Mesenchymal stem cell (in vitro differentiated cells and primary cell): Measurements from ENCODE around the gene MAPK9.

Experiments used
- DNase-seq: peaks from one replicate; pipeline ENCODE4 v3.0.0-alpha.2; 2013
- H2AFZ ChIP-seq: one replicate; pipeline ENCODE4 v1.6.1; 2013; ENCODE audit warnings: low read depth, mild to moderate bottlenecking, control low read depth, inconsistent platforms, low read length, moderate library complexity
- H2AK5ac ChIP-seq: 2 replicates; pipeline ENCODE4 v1.6.1; 2013; ENCODE audit warnings: low read length, moderate library complexity, mild to moderate bottlenecking, inconsistent platforms; ENCODE audit not compliant: severe bottlenecking
- H2BK120ac ChIP-seq: one replicate; pipeline ENCODE4 v1.6.1; 2013; ENCODE audit warnings: low read depth, mild to moderate bottlenecking, inconsistent platforms, low read length, moderate library complexity
- H2BK12ac ChIP-seq, 2 experiments: one replicate each; pipeline ENCODE4 v1.6.1; 2013; ENCODE audit warnings: inconsistent platforms in 2 of 2, low read length in 2 of 2, mild to moderate bottlenecking in 2 of 2, moderate library complexity in 2 of 2, control low read depth in 1 of 2
- H2BK15ac ChIP-seq: one replicate; pipeline ENCODE4 v1.6.1; 2013; ENCODE audit warnings: mild to moderate bottlenecking, low read depth, inconsistent platforms; ENCODE audit not compliant: poor library complexity, severe bottlenecking
- H2BK5ac ChIP-seq: 2 replicates; pipeline ENCODE4 v1.6.1; 2013; ENCODE audit warnings: low read depth, mild to moderate bottlenecking, low read length, control low read depth, inconsistent platforms; ENCODE audit not compliant: poor library complexity, severe bottlenecking
- H3K14ac ChIP-seq, 2 experiments: one replicate each; pipeline ENCODE4 v1.6.1; 2013; ENCODE audit warnings: inconsistent platforms in 2 of 2, low read length in 2 of 2, control low read depth in 1 of 2, mild to moderate bottlenecking in 1 of 2, moderate library complexity in 1 of 2
- H3K18ac ChIP-seq, 2 experiments: one replicate each; pipeline ENCODE4 v1.6.1; 2013; ENCODE audit warnings: inconsistent platforms in 2 of 2, low read length in 2 of 2, control low read depth in 1 of 2, low read depth in 1 of 2, mild to moderate bottlenecking in 1 of 2
- H3K23ac ChIP-seq, 2 experiments: one replicate each; pipeline ENCODE4 v1.6.1; 2013; ENCODE audit warnings: inconsistent platforms in 2 of 2, low read length in 2 of 2, mild to moderate bottlenecking in 2 of 2, moderate library complexity in 2 of 2, control low read depth in 1 of 2
- H3K27ac ChIP-seq: 2 replicates; pipeline ENCODE4 v1.5.1; 2013; ENCODE audit warnings: mild to moderate bottlenecking, moderate library complexity, low read length, control low read depth, inconsistent platforms; ENCODE audit not compliant: poor library complexity, severe bottlenecking
- H3K27me3 ChIP-seq, 2 experiments: 2 replicates each; pipeline versions ENCODE4 v1.6.1 to v1.7.0; 2013; ENCODE audit warnings: low read length in 2 of 2, mild to moderate bottlenecking in 2 of 2, moderate library complexity in 2 of 2, control low read depth in 1 of 2, inconsistent platforms in 1 of 2; ENCODE audit not compliant: control insufficient read depth in 1 of 2, insufficient read depth in 1 of 2
- H3K36me3 ChIP-seq, 2 experiments: 2 replicates each; pipeline versions ENCODE4 v1.6.1 to v1.7.0; 2013; ENCODE audit warnings: low read length in 2 of 2, control low read depth in 1 of 2, inconsistent platforms in 1 of 2, low read depth in 1 of 2, mild to moderate bottlenecking in 1 of 2; ENCODE audit not compliant: insufficient read depth in 2 of 2, control insufficient read depth in 1 of 2
- H3K4ac ChIP-seq, 2 experiments: one replicate each; pipeline ENCODE4 v1.6.1; 2013; ENCODE audit warnings: inconsistent platforms in 2 of 2, low read length in 2 of 2, mild to moderate bottlenecking in 2 of 2, moderate library complexity in 2 of 2, control low read depth in 1 of 2, low read depth in 1 of 2
- H3K4me1 ChIP-seq: 2 replicates; pipeline ENCODE4 v1.6.1; 2013; ENCODE audit warnings: low read depth, low read length, control low read depth; ENCODE audit not compliant: control insufficient read depth, insufficient read depth
- H3K4me2 ChIP-seq: 2 replicates; pipeline ENCODE4 v1.6.1; 2013; ENCODE audit warnings: low read length, mild to moderate bottlenecking, inconsistent platforms; ENCODE audit not compliant: poor library complexity, severe bottlenecking
- H3K4me3 ChIP-seq, 2 experiments: 2 replicates each; pipeline versions ENCODE4 v1.5.1 to v1.7.0; 2013; ENCODE audit warnings: low read length in 2 of 2, mild to moderate bottlenecking in 2 of 2, control low read depth in 1 of 2, low read depth in 1 of 2; ENCODE audit not compliant: insufficient read depth in 1 of 2
- H3K79me1 ChIP-seq: replicated peaks from 2 replicates; pipeline ENCODE4 v1.6.1; 2013; ENCODE audit warnings: mild to moderate bottlenecking, control low read depth, low read length, inconsistent platforms; ENCODE audit not compliant: poor library complexity, severe bottlenecking
- H3K9ac ChIP-seq: 2 replicates; pipeline ENCODE4 v1.7.0; 2013; ENCODE audit warnings: mild to moderate bottlenecking, low read length, moderate library complexity
- H3K9me3 ChIP-seq: 2 replicates; pipeline ENCODE4 v1.7.0; 2013; ENCODE audit warnings: mild to moderate bottlenecking, low read length; ENCODE audit not compliant: control insufficient read depth
- H4K8ac ChIP-seq: one replicate; pipeline ENCODE4 v1.6.1; 2013; ENCODE audit warnings: inconsistent platforms, mild to moderate bottlenecking, low read length, moderate library complexity
- H4K91ac ChIP-seq: one replicate; pipeline ENCODE4 v1.6.1; 2013; ENCODE audit warnings: mild to moderate bottlenecking, low read length, inconsistent platforms
- WGBS: methylation state at CpG from one replicate; pipeline ENCODE4 v1.1.7; 2013; ENCODE audit warnings: mixed read lengths; 5-methylcytosine and 5-hydroxymethylcytosine counted together

Gene MAPK9

GRCh38 chr5:180201051-180201987 is 90.6 kb downstream of the MAPK9 start:
- no peak overlapping the region for H4K91ac ChIP-seq
- H3K14ac ChIP-seq, result no peak overlapping the region
- H4K8ac ChIP-seq, result no peak overlapping the region
- H3K9ac ChIP-seq, result no peak overlapping the region
- H3K4me2 ChIP-seq, result no peak overlapping the region
- no peak overlapping the region for H3K23ac ChIP-seq
- H3K4me3 ChIP-seq, result no peak overlapping the region
- no peak overlapping the region for H2BK5ac ChIP-seq
- no peaks in the 10 kb centered on the region for H3K36me3 ChIP-seq
- H2BK120ac ChIP-seq, result no peak overlapping the region
- no peak overlapping the region for H2BK15ac ChIP-seq
- no peak overlapping the region for H2BK12ac ChIP-seq
- H3K79me1 ChIP-seq, result no peaks in the 10 kb centered on the region
- H3K18ac ChIP-seq, result no peak overlapping the region
- no peak for DNase-seq
- H3K27me3 ChIP-seq, result peaks cover 0 to 23% of the 10 kb centered on the region in 2 experiments
- H2AFZ ChIP-seq, result no peak overlapping the region
- WGBS, result 85% methylated on average over 22 of the region's 23 CpGs
- no peaks in the 10 kb centered on the region for H3K4me1 ChIP-seq
- no peaks in the 10 kb centered on the region for H3K9me3 ChIP-seq
- no peak overlapping the region for H3K4ac ChIP-seq
- H2AK5ac ChIP-seq, result no peak overlapping the region
- no peak overlapping the region for H3K27ac ChIP-seq

- no peak overlapping the region for H3K4ac ChIP-seq
- H3K36me3 ChIP-seq, result no peaks in the 10 kb centered on the region
- no peak overlapping the region for H3K27ac ChIP-seq
- no peak overlapping the region for H3K9ac ChIP-seq
- no peak overlapping the region for H3K4me3 ChIP-seq
- no peaks in the 10 kb centered on the region for H3K79me1 ChIP-seq
- H3K27me3 ChIP-seq, result peaks cover 0 to 23% of the 10 kb centered on the region in 2 experiments
- no peaks in the 10 kb centered on the region for H3K4me1 ChIP-seq
- no peak overlapping the region for H3K14ac ChIP-seq
- no peak overlapping the region for H4K91ac ChIP-seq
- no peak overlapping the region for H2BK5ac ChIP-seq
- no peaks in the 10 kb centered on the region for H3K9me3 ChIP-seq
- H2BK15ac ChIP-seq, result no peak overlapping the region
- no peak for DNase-seq
- 67% methylated on average over 8 of the region's 8 CpGs for WGBS
- no peak overlapping the region for H2AFZ ChIP-seq
- H2BK12ac ChIP-seq, result no peak overlapping the region
- no peak overlapping the region for H4K8ac ChIP-seq
- no peak overlapping the region for H3K23ac ChIP-seq
- no peak overlapping the region for H3K18ac ChIP-seq
- no peak overlapping the region for H2AK5ac ChIP-seq
- H3K4me2 ChIP-seq, result no peak overlapping the region
- H2BK120ac ChIP-seq, result no peak overlapping the region
These were observed 92.5 kb downstream of the MAPK9 start for GRCh38 chr5:180199390-180199789.

- H3K14ac ChIP-seq, result no peak overlapping the region
- H3K27ac ChIP-seq, result no peak overlapping the region
- no peak overlapping the region for H2AK5ac ChIP-seq
- H2BK12ac ChIP-seq, result no peak overlapping the region
- H3K4me3 ChIP-seq, result no peak overlapping the region
- peaks cover 0 to 23% of the 10 kb centered on the region in 2 experiments for H3K27me3 ChIP-seq
- 92% methylated on average over 4 of the region's 4 CpGs for WGBS
- H4K91ac ChIP-seq, result no peak overlapping the region
- no peak overlapping the region for H4K8ac ChIP-seq
- H3K79me1 ChIP-seq, result no peaks in the 10 kb centered on the region
- no peak overlapping the region for H3K23ac ChIP-seq
- no peak overlapping the region for H3K4ac ChIP-seq
- no peak overlapping the region for H2BK15ac ChIP-seq
- no peaks in the 10 kb centered on the region for H3K4me1 ChIP-seq
- no peaks in the 10 kb centered on the region for H3K36me3 ChIP-seq
- no peak overlapping the region for H3K9ac ChIP-seq
- no peaks in the 10 kb centered on the region for H3K9me3 ChIP-seq
- H3K4me2 ChIP-seq, result no peak overlapping the region
- no peak overlapping the region for H2AFZ ChIP-seq
- no peak for DNase-seq
- no peak overlapping the region for H3K18ac ChIP-seq
- no peak overlapping the region for H2BK5ac ChIP-seq
- no peak overlapping the region for H2BK120ac ChIP-seq
These were observed 93.7 kb downstream of the MAPK9 start for GRCh38 chr5:180198208-180198607.

GRCh38 chr5:180197016-180197702 is 94.7 kb downstream of the MAPK9 start:
- Histone ChIP-seq H3K4ac (no peak overlapping the region), H3K36me3 (no peaks in the 10 kb centered on the region), H4K8ac (no peak overlapping the region), H2BK15ac (no peak overlapping the region), H3K9me3 (no peaks in the 10 kb centered on the region), H3K23ac (no peak overlapping the region), H3K27me3 (peaks cover 0 to 23% of the 10 kb centered on the region in 2 experiments), H4K91ac (peak overlapping the region; percentile 12), H3K4me1 (no peaks in the 10 kb centered on the region), H2BK12ac (no peak overlapping the region), H2AK5ac (no peak overlapping the region), H2BK120ac (no peak overlapping the region), H3K4me3 (no peak overlapping the region), H3K27ac (no peak overlapping the region), H2BK5ac (no peak overlapping the region), H3K4me2 (no peak overlapping the region), H3K9ac (no peak overlapping the region), H2AFZ (no peak overlapping the region), H3K14ac (no peak overlapping the region), H3K18ac (no peak overlapping the region), H3K79me1 (no peaks in the 10 kb centered on the region)
- no peak for DNase-seq
- 80% methylated on average over 14 of the region's 14 CpGs for WGBS
